Tibial nerve (tissue), 4 donors: Measurements from ENCODE around the gene BCORL1.

ENCODE experiments used
- CTCF ChIP-seq, 5 experiments: fragments of 200-600 bp in 3 of 5; fragments of 450-650 bp in 2 of 5; sonication (generic) in 3 of 5; IDR thresholded peaks; one replicate each; pipeline ENCODE4 v1.5.1; 2016 to 2019; ENCODE audit warnings: antibody characterized with exemption in 5 of 5, mild to moderate bottlenecking in 3 of 5, moderate library complexity in 2 of 5
- EP300 ChIP-seq, 2 donors: sonication (generic); formaldehyde crosslinking; IDR thresholded peaks; one replicate each; pipeline ENCODE4 v1.6.1; 2017; ENCODE audit warnings: antibody characterized with exemption in 2 of 2, mild to moderate bottlenecking in 1 of 2
- POLR2A ChIP-seq, 2 donors: fragments of 450-650 bp; IDR thresholded peaks; one replicate each; pipeline ENCODE4 v1.6.1; 2017; ENCODE audit warnings: antibody characterized with exemption in 2 of 2, mild to moderate bottlenecking in 2 of 2, moderate library complexity in 2 of 2

GRCh38 chrX:129954804-129955203 lies 27.6 kb upstream of the BCORL1 start:
- no peak for TF ChIP-seq EP300 (IDR thresholded peaks at IDR 0.05)
- no peak for TF ChIP-seq POLR2A (IDR thresholded peaks at IDR 0.05)
- TF ChIP-seq CTCF (IDR thresholded peaks at IDR 0.05), result no peak
